Stimulated activated CD4-positive, alpha-beta T cell treated with anti-CD3 and anti-CD28 coated beads, Interleukin-2, amount 100 ng/mL, for 48 hours (primary cell): ENCODE data around the gene ZNF157.
"Not testable (repeated sequence)": the region's sequence is repeated elsewhere in the genome, so short reads cannot be mapped to it uniquely, and the experiment has no call there.

Source experiments
- DNase-seq, 2 donors: peaks; one replicate each; pipeline ENCODE4 v3.0.0-alpha.2; 2020

Gene ZNF157

DNA sequence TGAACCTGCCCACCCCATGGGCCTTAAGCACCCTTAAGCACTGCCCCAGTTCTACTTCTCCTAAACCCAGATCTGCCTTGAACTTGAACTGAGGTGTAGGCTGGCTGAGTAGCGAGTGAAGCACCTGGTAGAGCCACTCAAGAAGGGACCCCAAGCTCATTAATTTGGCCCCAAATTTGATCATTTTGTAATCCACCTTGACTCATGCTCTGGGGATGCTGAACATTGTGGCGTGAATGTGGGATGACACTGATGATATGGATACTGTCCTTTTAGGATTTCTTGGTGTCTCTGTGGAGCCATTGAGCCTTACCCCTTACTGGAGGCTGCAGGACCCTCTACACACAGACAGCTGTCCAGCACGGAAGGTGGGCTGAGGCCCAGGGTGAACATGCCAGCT is at the start of gene ZNF157:
ZNF157 (plus strand) TSS at position 301 of the 400 bp plus-strand sequence; CDS start at position 392, 91 bp downstream.
- no peak for DNase-seq

DNA sequence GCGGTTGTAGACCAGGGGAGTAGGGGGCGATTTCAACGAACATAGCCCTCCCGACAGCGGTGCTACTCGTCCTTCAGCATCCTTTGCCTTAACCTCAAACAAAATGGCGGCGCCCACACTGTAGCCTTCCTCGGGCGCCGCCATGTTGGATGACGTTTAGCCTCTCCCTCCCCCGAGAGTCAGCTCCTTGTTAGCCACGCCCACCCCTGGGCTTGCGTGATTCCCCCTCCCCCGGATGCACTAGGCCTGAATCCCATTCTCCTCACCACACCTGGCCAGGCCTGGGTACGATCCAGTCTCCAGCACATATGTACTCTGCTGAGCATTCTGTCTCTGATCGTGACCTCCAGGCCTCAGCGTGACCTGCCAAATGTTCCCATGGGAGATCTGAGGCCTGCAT is 49.0 kb upstream of the ZNF157 start:
- no peak for DNase-seq

DNA sequence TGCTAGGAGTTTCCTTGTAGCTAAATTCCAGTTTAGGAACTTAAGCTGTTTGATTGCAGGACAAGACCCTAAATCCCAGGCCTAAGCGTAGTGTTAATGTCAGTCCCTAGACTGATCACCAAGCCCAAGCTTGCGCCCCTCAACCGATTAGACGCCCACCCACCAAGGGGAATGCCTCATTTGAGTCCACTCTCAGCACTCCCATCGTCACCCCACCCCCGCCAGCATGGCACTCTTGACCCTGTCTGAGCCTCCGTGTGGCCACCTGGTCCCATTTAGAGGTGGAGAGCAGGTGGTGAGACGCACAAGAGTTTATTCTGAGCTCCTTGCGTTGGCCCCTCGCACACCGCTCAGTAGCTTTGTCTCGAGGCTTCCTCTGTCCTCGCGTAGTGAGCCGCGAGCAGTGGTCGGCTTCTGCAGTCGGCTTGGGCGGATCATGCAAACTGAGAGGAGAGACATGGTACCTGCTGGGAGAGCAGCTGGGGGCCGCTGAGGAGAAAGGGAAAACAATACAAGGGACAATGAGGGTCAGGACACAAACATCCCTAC is 48.5 kb upstream of the ZNF157 start:
- no peak for DNase-seq

DNA sequence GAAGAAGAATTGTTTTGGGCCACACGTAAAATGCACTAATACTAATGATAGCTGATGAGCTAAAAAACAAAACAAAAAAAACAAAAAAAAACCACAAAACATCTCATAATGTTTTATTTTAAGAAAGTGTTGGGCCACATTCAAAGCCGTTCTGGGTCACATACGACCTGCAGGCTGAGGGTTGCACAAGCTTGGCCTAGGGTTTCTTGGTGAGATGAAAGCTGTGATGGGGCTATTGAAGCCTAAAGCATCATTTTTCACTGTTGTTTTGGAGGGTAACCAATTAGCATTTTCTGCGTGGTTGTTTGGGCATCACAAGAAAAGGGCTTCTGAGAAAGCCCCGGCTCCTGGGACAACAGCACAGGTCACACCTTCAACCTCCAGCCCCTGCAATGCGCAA is 42.5 kb upstream of the ZNF157 start:
- DNase-seq = no peak

DNA sequence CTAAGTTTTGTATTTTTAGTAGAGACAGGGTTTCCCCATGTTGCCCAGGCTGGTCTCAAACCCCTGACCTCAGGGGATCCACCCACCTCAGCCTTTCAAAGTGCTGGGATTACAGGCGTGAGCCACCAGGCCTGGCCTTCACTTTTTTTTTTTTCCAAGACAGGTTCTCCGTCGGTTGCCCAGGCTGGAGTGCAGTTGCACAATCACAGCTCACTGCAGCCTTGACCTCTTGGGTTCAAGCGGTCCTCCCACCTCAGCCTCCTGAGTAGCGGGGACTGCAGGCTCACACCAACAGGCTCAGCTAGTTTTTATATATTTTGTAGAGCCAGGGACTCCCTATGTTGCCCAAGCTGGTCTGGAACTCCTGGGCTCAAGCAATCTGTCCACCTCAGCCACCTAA is 37.6 kb upstream of the ZNF157 start:
- not testable (repeated sequence) for DNase-seq

DNA sequence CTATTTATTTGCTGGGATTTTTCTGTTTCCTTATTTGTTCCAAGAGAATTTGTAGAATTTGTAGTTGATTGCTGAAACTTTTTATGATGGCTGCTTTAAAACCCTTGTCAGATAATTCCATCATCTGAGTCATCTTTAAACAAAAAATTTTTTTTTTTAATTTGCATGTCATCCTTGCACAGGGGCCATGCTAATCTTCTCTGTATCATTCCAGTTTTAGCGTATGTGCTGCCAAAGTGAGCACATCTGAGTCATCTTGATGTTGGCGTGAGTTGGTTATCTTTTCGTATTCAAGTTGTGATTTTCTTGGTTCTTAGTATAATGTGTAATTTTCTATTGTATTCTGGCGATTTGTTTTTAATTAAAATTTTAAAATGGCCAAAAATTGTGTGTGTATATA is 18.7 kb upstream of the ZNF157 start:
- DNase-seq = no peak

DNA sequence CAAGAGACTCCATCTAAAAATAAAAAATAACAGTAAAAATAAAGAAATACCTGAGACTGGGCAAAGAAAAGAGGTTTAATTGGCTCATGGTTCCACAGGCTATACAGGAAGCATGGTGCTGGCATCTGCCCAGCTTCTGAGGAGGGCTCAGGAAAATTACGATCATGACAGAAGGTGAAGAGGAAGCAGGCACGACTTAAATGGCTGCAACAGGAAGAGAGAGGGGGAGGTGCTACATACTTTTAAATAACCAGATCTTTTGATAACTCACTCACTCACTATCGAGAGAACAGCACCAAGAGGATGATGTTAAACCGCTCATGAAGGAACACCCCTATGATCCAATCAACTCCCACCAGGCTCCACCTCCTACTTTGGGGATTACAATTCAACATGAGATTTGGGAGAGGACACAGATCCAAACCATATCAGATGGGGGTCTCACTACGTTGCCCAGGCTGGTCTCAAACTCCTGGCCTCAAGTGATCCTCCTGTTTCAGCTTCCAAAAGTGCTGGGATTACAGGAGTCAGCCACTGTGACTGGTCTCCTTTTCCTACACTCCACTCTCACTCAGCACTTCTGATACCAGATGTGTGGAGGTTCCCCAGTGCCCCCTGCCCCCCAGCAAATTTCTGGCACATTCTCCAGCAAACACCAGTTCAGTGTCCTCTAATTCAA is 11.9 kb upstream of the ZNF157 start:
- DNase-seq = no peak

DNA sequence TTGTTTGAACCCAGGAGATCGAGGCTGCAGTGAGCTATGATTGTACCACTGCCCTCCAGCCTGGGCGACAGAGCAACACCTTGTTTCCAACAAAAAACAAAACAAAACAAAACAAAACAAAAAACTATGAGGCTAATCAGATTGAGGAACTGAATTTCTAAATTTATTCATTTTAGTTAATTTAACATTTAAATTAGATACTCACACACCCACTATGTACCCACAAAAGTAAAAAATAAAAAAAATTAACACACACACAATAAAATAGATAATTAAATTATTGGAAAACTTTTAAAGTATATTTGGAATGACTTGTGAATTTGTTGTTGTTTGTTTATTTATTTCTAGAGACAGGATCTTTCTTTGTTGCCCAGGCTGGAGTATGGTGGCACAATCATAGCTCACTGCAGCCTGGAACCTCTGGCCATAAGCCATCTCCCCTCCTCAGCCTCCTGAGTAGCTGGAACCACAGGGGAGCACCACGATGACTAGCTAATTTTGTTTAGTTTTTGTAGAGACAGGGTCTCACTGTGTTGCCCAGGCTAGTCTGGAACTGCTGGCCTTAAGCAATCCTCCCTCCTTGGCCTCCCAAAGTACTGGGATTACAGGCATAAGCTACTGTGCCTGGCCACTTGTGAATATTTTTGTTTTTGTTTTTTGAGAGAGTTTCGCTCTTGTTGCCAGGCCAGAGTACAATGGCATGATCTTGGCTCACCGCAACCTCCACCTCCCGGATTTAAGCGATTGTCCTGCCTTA is 9.8 kb upstream of the ZNF157 start:
- no peak for DNase-seq

DNA sequence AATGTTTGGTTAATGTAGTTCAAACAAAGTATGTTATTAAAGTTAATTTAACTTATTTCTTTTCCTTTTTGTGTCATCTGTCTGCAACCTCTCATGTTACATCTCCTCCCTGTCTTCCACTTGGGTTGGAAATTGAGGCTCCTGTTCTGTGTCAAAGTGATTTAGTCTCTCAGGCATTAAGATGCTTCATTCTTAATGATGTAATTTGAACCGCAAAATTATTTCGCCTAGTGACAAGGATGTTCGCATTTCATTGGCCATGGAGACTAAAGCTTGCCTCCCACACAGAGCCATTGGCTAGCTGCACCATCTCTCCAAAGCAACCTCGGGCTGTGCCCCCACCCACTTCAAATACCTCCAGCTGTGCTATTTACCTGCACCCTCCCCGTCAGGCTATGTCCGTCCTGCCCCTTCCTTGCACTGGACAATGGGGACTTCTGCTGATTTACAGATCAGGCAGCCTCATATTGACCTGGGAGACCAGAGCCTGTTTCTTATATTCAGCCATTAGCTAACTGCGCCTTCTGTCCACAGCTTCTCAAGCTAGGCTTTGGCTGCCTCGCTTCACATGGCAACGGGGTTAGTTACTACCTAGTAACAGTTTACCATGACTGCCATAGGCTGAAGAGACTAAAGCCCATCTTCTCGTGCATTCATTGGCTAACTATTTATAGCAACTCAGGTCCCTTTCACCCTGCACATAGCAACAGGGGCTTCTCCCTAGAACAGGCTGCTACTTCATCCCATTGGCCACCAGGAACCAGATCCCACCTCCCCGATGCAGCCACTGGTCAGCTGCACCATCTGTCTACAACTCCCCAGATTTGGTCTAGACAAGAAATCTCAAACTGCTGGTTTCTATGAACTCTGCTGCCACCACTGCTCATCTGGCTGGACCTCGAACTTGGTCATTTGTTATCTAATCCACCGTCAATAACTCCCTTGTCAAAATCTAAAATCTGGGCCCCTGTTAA is 8.6 kb upstream of the ZNF157 start:
- DNase-seq = no peak

DNA sequence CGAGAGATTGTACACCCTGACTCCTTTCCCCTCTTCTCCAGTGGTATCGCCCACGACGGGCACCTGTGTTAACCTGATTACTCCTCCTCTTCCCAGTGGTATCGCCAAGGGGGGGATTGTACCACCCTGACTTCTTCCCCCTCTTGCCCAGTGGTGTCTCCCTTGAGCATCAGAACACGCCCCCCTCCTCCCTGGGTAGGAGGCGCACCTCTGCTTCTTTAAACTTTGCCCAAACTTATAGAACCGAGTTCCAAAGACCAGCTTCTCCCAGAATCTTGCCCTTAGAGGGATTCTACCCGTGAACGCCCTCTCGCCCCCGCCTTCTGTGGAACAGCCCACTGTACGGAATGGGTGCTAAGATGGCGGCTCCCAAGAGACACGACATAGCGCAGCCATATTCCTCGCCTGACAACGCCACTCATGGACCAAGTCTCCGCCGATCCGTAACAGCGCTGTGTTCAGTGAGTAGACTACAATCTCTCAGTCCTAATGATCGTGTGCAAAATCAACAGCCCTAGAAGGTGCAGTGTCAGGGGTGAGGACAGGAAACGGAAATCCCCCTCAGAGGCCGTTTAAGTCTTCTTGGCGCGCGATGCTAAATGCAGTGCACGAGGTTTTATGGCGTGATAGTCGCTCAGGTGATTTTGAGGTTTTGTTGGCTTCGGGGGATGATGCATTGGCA is 4.2 kb upstream of the ZNF157 start:
- peak; percentile 45 to 52 for DNase-seq

DNA sequence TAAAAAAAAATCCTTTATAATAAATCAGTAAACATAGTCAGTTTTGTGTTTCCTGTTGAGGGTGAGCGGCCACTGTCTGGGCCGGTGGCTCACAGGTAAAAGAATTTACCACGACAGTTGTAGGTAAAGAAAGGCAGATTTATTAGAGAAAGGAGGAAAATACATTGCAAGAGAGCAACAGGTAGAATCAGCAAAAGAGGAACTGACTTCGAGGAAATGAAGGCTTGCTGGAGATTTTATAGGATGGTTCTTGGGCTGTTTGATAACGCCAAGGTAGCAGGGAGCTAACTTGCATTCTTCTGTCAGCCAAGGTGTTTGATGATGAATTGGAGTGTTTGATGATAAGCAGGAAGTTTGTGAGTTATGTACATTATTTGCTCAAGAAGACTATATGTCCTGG is 2.8 kb downstream of the ZNF157 start:
- no peak for DNase-seq

DNA sequence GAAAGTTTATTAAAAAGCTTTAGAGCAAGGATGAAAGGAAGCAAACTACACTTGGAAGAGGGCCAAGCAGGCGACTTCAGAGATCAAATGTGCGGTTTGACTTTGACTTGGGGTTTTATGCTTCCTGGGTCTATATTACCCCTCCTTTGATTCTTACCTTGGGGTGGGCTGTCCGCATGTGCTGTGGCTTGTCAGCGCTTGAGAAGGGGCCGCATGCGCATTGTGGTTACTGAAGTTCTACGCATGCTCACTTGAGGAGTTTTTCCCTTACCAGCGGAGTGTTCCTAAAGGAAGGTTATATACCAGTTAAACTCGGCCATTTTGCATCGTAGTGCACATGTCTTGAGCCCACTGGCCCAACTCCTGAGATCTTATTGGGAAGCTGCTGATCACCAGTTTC is 9.9 kb downstream of the ZNF157 start:
- DNase-seq = peak; percentile 23 to 32

DNA sequence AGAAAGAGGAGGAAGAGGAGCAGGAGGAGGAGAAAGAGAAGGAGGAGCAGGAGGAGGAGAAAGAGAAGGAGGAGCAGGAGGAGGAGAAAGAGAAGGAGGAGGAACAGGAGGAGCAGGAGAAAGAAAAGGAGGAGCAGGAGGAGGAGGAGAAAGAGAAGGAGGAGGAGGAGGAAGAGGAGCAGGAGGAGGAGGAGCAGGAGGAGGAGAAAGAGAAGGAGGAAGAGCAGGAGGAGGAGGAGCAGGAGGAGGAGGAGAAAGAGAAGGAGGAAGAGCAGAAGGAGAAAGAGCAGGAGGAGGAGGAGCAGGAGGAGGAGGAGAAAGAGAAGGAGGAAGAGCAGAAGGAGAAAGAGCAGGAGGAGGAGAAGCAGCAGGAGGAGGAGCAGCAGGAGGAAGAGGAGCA is 10.5 kb downstream of the ZNF157 start:
- DNase-seq = not testable (repeated sequence)

DNA sequence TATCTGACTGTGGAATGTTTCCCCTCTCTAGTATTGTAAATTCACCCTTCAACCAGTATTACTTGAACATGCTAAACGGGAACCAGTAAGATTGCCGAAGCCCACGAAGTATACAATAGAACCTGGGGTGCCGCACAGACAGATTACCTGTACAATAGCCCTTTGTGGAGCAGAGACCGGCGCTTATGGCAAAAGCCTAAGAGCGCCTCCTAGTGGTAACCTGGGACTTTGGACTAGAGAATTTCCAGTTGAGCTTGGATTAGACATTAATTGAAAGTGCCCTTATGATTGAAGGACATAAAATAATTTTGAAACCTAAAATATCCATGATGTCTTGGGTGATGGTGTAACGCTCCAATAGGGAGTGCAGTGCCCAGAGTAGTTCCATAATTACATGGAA is 14.1 kb downstream of the ZNF157 start:
- DNase-seq = peak; percentile 61 to 75

DNA sequence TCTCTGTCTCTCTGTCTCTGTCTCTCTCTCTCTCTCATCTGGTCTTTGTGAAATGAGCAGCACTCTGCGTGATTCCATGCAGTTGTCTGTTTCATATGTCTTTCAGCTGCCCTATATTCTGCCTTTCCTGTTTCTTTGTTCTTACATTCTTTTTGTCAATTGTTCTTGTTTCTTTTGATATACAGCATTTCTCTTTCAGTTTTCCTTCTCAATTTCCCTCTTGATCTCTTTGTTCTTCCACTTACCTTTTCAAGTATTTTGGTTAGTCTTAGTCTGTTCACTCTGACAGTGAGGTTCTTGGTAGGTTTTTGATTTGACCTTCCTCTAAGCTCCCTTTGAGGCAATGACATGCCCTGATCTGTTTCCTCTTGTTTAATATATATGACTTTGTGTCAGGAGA is 20.4 kb downstream of the ZNF157 start:
- DNase-seq = no peak

DNA sequence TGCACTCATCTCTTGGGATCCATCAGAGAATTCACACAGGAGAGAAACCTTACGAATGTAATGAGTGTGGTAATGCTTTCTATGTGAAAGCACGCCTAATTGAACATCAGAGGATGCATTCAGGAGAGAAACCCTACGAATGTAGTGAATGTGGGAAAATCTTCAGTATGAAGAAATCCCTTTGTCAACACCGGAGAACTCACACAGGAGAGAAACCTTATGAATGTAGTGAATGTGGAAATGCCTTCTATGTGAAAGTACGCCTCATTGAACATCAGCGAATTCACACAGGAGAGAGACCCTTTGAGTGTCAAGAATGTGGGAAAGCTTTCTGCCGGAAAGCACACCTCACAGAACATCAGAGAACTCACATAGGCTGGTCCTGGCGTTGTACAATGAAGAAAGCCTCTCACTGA is 42.8 kb downstream of the ZNF157 start:
- DNase-seq = no peak

DNA sequence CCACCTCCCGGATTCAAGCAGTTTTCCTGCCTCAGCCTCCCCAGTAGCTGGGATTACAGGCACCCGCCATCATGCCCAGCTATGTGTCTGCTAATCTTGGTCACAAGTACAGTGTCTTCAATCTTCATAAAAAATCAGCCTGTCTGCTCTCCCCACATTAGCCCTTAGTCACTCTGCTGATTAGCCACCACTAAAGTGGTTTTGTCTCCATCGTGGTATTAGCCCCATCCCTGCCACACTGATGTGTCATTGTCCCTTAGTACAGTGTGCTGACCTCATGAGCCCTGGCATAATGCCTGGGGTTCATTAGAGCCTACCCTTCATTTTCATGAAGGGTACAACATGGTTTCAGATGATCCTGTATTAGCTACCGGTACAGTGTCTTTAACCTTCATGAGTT is 49.9 kb downstream of the ZNF157 start:
- DNase-seq = no peak

DNA sequence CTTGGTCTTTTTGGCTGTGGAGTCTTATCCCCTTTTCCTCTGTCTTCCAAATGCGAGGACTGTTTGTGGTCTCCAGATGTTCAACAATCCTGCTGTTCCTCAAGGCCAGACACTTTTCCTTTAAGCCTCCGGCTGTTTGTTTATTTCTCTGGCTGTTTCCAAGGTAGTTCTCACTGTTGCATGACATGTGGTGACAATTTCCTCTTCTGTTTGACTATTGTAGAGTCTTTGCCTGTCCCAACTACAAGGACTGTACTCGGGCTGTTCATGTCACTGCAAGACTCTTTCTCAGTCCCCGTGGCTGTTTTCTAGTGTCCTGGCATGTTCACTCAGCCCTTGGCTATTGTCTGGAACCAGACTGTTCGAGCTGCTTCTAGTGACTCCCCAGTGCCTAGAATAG is 50.6 kb downstream of the ZNF157 start:
- DNase-seq = no peak

DNA sequence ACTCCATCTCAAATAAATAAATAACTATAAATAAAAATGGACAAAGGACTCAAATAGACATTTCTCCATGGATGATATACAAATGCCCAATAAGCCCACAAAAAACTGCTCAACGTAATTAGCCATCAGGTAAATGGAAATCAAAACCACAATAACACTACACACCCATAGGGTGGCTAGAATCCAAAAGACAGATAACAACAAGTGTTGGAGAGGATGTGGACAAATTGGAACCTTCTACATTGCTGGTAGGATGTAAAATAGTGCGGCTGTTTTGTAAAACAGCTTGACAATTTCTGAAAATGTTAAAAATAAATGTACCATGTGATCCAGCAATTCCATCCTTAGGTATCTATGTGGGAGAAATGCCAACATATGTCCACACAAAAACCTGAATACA is 52.1 kb downstream of the ZNF157 start:
- no peak for DNase-seq

DNA sequence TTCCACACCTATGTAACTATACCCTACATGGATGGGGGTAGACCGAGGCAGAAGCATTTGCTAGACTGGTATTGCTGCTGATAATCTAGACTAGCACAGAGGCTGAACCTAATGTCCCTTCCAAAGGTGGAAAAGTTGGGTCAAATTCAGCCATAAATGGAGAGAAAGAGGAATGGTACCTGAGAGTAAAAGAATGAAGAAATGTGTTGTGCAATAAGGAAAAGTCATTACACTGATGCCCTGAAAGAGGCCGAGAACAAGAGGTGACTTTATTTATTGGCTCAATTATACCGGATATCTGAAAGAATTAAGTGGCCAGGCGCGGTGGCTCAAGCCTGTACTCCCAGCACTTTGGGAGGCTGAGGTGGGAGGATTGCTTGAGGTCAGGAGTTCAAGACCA is 60.5 kb downstream of the ZNF157 start:
- no peak for DNase-seq

DNA sequence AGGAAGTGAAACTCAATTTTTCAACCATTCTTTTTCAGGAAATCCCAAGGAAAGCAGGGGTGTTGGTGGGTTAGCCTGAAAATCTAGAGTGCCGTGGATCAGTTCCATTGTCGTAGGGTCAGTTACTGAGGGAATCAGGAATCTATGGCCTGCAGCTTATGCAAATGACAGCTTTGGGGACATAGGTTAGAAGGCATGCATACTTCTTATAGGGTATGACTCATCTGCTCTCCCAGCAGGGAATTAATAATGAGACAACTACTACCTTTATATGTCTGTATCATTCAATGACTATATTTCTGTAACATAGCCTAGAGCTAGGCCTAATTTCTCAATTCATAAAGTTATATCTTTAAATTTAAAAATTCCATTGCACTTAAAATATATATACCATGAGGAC is 76.1 kb downstream of the ZNF157 start:
- DNase-seq = no peak

DNA sequence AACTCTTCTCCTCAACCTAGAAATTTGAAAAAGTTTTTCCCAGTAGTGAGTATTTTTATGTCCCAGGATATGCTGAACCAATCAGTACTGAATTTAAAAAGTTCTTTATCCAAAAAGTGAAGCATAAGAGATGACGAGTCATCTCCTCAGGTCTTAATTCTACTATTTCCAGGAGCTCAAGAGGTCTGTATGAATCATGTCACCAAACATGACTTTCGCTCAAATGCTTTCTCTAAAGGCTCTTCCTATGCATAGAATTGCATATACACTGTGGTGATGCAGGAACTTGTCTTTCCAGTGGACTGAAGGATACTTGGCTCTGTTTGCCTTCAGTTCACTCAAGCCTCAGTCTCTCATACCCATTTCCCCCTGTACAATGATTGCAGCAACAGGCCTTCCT is 76.6 kb downstream of the ZNF157 start:
- DNase-seq = no peak

DNA sequence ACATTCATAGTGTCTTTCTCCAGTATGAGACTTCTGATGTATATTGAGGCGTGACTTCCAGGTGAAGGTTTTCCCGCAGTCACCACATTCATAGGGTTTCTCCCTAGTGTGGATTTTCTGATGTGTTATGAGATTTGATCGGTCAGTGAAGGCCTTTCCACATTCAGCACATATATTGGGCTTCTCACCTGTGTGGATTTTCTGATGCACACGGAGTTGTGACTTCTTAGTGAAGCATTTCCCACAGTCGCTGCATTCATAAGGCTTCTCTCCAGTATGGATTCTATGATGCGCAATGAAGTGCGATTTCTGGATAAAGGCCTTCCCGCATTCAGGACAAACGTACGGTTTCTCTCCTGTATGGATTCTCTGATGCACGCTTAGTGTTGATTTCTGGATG is 77.2 kb downstream of the ZNF157 start:
- no peak for DNase-seq
